Stimulated activated memory B cell treated with anti-CD40 and anti-IgM and Interleukin-4, amounts not matched to agents 10 μg/mL and 1 μg/mL and 100 μg/mL, for 72 hours (primary cell): ENCODE data around the gene SLC2A9.
A peak's percentile ranks its signal among the peaks of the same experiment; 100 is the strongest.

Source experiments
- ATAC-seq: fragments of 150-1000 bp; cut with Tn5 transposase; 2 replicates; pipeline ENCODE4 v1.10.0; 2021
- H3K27ac Mint-ChIP-seq: one replicate; pipeline ENCODE4 v1.8.0; 2022; ENCODE audit warnings: mild to moderate bottlenecking, mixed read lengths
- H3K27me3 Mint-ChIP-seq: one replicate; pipeline ENCODE4 v1.8.0; 2022; ENCODE audit warnings: mixed read lengths
- H3K36me3 Mint-ChIP-seq: one replicate; pipeline ENCODE4 v1.8.0; 2022; ENCODE audit warnings: mixed read lengths
- H3K4me1 Mint-ChIP-seq: one replicate; pipeline ENCODE4 v1.8.0; 2022; ENCODE audit warnings: mixed read lengths
- H3K4me3 Mint-ChIP-seq: one replicate; pipeline ENCODE4 v1.8.0; 2022; ENCODE audit warnings: mild to moderate bottlenecking, moderate library complexity, mixed read lengths
- H3K9me3 Mint-ChIP-seq: one replicate; pipeline ENCODE4 v1.8.0; 2022; ENCODE audit warnings: mixed read lengths

The SLC2A9 gene

DNA sequence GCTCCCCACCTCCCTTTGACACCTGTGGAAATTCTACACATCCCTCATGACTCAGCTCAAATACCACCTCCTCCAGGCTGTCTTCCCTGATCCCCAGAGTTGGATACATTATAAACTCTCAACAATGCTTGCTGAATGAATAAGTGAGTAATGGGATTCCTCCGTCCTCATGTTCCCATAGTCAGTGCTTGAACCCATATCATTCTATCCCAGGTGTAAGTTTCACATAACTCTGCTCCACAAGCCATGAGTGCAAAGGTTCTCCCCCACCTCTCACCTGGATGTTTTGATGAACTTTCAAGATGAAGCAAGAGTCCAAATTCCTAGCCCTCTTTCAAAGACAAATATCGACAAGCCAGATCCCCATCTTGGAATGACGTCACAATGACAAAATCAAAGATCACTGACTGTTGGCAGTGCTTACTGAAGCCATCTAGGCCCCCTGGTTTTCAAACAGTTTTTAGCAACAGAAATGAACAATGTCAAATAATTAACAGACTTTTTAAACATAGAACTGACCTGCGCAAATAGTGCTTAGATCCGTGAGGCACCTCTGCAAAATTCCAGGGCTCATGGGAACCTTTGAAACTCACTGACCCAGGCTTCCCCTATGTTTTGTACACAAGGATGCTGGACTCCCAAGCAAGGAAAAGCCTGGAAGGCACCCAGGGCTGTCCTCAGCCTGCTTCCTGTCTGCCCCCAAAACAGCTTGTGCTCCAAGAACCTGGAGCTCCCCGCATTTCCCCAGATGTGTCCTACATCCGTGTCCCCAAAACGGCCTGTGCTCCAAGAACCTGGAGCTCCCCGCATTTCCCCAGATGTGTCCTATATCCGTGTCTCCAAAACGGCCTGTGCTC lies 4.0 kb downstream of the SLC2A9 start:
- H3K27ac Mint-ChIP-seq = peak overlapping the region; percentile 83
- no peak for ATAC-seq
- H3K9me3 Mint-ChIP-seq = no peaks in the 10 kb centered on the region
- no peaks in the 10 kb centered on the region for H3K27me3 Mint-ChIP-seq
- H3K36me3 Mint-ChIP-seq = no peaks in the 10 kb centered on the region
- peaks cover 24% of the 10 kb centered on the region for H3K4me1 Mint-ChIP-seq
- H3K4me3 Mint-ChIP-seq = no peak overlapping the region

DNA sequence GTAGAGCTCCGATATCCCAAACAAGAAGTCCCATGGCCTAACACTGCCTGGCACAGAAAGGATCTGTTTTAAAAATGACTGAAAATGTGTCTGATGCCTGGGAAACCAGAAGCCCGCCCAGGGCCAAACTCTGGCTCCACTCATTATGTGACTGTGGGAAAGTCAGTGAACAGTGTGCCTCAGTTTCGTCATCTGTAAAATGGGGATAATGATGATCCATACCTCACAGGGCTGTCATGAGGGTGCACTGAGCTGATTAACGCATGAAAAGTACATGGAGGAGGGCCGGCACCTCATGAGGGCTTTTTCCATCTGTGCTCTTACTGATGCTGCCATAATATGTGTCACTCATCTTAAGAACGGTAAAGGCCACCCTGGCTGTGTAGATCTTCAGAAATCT lies 5.1 kb downstream of the SLC2A9 start:
- H3K27ac Mint-ChIP-seq = no peak overlapping the region
- no peaks in the 10 kb centered on the region for H3K9me3 Mint-ChIP-seq
- H3K27me3 Mint-ChIP-seq = no peaks in the 10 kb centered on the region
- no peaks in the 10 kb centered on the region for H3K36me3 Mint-ChIP-seq
- H3K4me3 Mint-ChIP-seq = no peak overlapping the region
- H3K4me1 Mint-ChIP-seq = peaks cover 22% of the 10 kb centered on the region
- ATAC-seq = no peak

DNA sequence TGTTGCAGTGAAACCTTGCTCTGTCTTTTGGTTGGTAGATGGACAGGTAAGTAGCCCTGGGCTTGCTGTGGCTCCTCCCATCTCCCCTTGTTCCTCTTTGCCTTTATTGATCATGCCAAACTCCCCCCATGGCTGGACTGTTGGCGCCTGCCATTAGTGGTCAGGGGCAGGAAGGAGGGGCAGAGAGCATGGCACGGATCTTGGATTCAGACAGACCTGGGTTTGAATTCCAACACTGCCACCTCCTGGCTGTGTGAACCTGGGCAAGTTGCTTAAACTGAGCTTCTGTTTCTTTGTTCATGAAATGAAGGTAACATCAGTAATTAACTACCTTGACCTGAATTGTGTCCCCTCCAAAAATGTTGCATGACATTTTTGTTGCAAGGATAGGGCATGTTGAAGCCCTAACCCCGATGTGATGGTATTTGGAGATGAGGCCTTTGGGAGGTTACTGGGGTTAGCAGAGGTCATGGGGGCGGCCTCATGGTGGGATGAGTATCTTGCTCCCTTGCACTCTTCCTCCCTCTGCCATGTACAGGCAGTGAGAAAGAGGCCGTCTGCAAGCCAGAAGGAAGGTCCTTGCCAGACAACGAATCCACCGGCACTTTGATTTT lies 6.0 kb downstream of the SLC2A9 start:
- Mint-ChIP-seq H3K27me3 (no peaks in the 10 kb centered on the region), H3K4me1 (peaks cover 22% of the 10 kb centered on the region), H3K9me3 (no peaks in the 10 kb centered on the region), H3K27ac (peak overlapping the region; percentile 25), H3K36me3 (no peaks in the 10 kb centered on the region), H3K4me3 (no peak overlapping the region)
- no peak for ATAC-seq

DNA sequence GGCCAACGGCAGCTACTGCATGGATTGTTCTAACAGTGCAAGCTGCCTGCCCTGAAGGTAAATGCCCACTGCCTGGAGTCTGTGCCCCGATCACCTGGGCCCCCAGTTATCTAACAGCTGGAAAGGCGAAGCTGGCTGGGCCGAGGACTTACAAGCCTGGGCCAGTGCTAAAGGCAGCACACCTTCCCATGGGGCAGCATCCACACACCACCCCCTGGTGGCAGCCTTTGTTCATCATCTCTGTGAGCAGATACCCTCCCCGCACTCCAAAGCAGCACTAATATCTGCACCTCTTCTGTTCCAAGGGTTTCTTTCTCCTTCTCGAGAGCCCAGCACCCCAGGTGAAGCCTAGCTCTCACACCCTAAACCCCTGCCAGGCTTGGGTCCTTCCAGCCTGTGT lies 7.6 kb downstream of the SLC2A9 start:
- Mint-ChIP-seq H3K36me3 (no peaks in the 10 kb centered on the region), H3K9me3 (no peaks in the 10 kb centered on the region), H3K4me3 (no peak overlapping the region), H3K4me1 (peaks cover 12% of the 10 kb centered on the region), H3K27me3 (no peaks in the 10 kb centered on the region), H3K27ac (no peak overlapping the region)
- peak; percentile 65 for ATAC-seq

DNA sequence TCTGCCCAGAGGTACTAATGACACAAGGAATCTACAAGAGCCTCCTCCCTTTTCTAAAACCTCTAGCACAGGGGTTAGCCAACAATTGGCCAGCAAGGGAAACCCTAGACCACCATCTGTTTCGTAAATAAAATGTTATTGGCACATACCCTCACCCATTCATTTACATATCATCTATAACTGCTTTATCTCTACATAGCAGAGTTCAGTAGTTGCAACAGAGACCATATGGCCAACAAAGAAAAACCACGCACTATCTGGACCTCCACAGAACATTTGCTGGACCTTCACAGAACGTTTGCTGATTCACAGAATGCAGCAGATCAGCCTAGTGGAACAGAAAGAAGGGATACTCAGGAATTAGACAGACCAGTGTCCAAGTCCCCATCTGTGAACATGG lies 9.4 kb downstream of the SLC2A9 start:
- Mint-ChIP-seq H3K4me1 (peaks cover 21% of the 10 kb centered on the region), H3K27ac (no peak overlapping the region), H3K36me3 (no peaks in the 10 kb centered on the region), H3K4me3 (no peak overlapping the region), H3K9me3 (no peaks in the 10 kb centered on the region), H3K27me3 (no peaks in the 10 kb centered on the region)
- no peak for ATAC-seq

DNA sequence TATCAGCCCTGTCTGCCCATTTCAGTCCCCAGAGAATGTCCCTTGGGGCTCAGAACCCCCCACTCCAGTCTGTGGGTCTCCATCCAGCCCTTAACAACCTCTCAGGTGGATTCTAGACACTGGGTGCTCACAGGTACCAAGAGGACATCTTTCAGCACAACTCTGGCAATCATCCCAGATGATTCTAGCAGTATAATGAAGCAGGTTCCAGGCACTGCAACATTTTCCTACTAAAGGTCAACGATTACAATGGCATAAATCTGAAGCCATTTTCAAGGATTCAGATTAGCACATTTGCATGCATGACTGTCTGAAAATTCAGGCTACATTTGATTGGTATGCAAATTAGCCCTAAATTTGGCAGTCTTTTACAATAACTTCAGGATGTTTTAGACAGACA lies 10.0 kb downstream of the SLC2A9 start:
- Mint-ChIP-seq H3K4me3 (no peak overlapping the region), H3K9me3 (no peaks in the 10 kb centered on the region), H3K36me3 (no peaks in the 10 kb centered on the region), H3K4me1 (peaks cover 27% of the 10 kb centered on the region), H3K27me3 (no peaks in the 10 kb centered on the region), H3K27ac (no peak overlapping the region)
- no peak for ATAC-seq

DNA sequence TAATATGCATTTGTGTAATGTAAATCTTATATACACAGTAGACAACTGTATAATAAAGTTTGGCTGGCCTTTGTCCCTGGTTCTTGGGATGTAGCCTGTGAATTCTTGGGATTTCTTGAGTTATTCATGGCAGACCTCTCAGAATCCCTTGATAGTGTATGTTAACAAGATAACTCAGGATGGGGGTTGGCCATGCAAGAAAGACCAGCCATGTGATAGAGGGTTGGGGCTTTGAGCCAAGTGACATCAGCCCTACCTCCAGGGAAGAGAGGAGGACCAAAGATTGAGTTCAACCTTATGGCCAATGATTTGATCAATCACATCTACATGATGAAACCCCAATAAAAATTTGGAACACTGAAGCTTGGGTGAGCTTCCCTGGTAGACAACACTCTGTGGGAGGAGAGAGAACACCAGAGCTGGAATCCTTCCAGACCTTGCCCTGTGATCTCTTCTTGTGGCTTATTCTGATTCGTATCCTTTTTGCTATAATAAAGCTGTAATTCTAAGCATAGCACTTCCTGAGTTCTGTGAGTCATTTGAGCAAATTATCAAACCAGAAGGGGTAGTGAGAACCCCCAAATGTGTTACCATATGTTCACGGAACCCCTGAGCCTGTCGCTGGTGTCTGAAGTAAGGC lies 11.3 kb downstream of the SLC2A9 start:
- no peak for ATAC-seq
- peaks cover under 1% of the 10 kb centered on the region for H3K9me3 Mint-ChIP-seq
- no peak overlapping the region for H3K27ac Mint-ChIP-seq
- no peak overlapping the region for H3K4me3 Mint-ChIP-seq
- peaks cover 28% of the 10 kb centered on the region for H3K4me1 Mint-ChIP-seq
- no peaks in the 10 kb centered on the region for H3K27me3 Mint-ChIP-seq
- no peaks in the 10 kb centered on the region for H3K36me3 Mint-ChIP-seq

DNA sequence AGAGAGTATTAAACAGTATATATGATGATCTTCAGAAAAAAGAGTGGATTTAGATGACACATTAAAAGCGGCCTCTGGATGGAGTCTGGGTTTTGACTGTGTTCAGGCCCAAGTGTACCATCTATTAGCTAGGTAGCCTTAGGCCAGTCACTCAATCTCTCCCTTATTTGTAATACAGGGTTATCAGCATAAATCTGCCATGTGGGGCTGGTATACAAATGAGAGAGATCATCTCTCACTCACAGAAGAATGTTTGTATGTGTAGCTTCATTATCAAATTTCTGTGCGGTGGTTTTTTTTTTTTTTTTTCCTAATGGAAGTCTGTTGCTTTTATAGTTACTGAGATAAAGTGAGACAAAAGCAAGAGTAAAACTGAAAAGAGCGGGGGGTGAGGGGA lies 12.7 kb downstream of the SLC2A9 start:
- H3K4me1 Mint-ChIP-seq = peaks cover 26% of the 10 kb centered on the region
- peaks cover 3% of the 10 kb centered on the region for H3K9me3 Mint-ChIP-seq
- H3K36me3 Mint-ChIP-seq = no peaks in the 10 kb centered on the region
- H3K4me3 Mint-ChIP-seq = no peak overlapping the region
- H3K27ac Mint-ChIP-seq = no peak overlapping the region
- no peaks in the 10 kb centered on the region for H3K27me3 Mint-ChIP-seq
- no peak for ATAC-seq

DNA sequence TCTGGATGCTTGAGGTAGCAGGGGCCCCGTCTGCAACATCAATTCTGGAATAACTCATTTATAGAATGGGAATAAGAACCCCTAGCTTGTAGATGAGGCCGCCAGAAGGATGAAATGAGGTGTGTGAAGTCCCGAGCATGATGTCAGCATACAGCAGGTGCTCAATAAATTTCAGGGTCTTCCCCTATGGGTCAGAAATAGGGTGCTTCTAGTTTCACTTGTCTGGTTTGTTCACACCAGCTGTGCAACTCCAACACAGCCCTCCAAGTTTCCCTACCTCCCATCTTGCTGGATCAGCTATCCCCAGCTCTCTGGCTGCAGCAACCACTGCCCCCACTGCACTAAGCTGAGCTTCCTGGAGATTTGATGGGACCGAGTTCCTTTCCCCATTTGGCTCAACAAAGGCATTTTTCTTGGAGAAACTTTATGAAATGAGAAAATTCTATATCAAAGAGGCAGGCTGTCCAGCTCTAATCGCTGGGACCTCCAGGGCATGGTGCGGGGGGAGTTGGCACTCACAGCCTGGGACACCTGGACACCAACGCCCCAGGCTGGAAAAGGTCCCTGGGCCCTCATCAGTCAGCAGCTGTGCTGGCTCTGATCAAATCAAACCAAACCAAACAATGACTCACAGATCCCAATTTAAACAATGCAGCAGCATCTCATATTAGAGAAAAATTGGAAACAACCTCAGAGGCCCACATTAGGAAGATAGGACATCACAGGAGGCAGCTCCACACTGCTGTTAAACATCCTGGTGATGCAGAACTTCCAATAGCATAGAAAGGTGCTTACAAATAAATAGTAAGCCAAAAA lies 13.3 kb downstream of the SLC2A9 start:
- ATAC-seq = peak; percentile 67
- Mint-ChIP-seq H3K4me1 (peaks cover 26% of the 10 kb centered on the region), H3K27ac (peak overlapping the region; percentile 60), H3K4me3 (no peak overlapping the region), H3K36me3 (no peaks in the 10 kb centered on the region), H3K27me3 (no peaks in the 10 kb centered on the region), H3K9me3 (peaks cover 3% of the 10 kb centered on the region)

DNA sequence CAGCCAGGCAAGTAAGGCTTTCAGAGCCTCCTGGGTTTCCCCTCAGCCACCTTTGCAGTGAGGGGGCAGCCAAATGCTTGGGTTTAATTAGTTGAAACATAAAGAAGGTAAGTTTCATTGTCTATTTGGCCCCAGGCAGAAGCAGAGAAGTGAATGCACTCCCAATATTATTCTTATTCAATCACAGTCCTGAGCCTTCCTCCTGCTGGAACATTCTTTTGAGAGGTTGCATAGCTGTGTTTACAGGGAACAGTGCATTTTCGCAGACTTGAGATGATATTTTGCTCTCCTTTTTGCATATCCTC lies 13.9 kb downstream of the SLC2A9 start:
- H3K36me3 Mint-ChIP-seq = no peaks in the 10 kb centered on the region
- ATAC-seq = peak; percentile 68
- peaks cover 26% of the 10 kb centered on the region for H3K4me1 Mint-ChIP-seq
- H3K4me3 Mint-ChIP-seq = no peak overlapping the region
- H3K27ac Mint-ChIP-seq = peak overlapping the region; percentile 60
- H3K9me3 Mint-ChIP-seq = peaks cover 3% of the 10 kb centered on the region
- H3K27me3 Mint-ChIP-seq = no peaks in the 10 kb centered on the region

DNA sequence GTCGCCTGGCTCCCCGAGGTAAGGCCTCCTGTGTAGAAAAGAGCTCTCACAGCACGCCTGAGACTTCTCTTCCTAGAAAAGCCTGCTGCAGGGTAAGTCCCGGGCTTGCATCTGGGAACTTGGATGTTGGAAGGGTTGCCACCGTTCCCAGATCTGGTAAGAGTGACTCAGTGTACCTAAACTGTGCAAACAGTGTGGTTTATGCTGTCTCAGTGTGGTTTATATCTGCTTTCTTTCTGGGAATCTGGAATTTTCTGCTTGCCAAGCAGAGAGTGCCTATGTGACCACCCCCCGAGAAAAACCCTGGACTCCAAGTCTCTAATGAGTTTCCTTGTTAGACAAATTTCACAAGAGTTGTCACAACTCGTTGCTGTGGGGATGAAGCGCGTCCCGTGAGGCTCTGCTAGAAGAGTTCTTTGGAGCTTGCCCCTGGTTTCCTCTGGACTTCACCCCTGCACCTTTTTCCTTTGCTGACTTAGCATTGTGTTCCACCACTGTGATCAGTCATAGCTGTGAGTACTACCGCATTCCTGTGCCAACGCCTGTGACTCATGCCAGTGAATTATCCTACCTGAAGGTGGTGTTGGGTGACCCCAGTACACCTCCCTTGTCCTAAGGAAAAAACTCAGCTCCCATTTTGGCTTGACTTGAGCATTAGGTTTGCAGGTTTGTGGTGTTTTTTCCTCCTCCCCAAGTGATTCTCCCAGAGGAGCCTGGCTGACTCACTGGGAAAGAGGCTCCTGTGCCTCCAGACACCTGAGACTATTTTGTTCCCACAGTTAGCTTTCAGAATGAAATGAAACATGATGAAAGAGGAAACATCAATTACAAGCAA lies 14.5 kb downstream of the SLC2A9 start:
- no peak for ATAC-seq
- H3K27ac Mint-ChIP-seq = peak overlapping the region; percentile 60
- H3K36me3 Mint-ChIP-seq = no peaks in the 10 kb centered on the region
- H3K9me3 Mint-ChIP-seq = peaks cover 3% of the 10 kb centered on the region
- H3K4me3 Mint-ChIP-seq = no peak overlapping the region
- H3K27me3 Mint-ChIP-seq = no peaks in the 10 kb centered on the region
- peaks cover 26% of the 10 kb centered on the region for H3K4me1 Mint-ChIP-seq

DNA sequence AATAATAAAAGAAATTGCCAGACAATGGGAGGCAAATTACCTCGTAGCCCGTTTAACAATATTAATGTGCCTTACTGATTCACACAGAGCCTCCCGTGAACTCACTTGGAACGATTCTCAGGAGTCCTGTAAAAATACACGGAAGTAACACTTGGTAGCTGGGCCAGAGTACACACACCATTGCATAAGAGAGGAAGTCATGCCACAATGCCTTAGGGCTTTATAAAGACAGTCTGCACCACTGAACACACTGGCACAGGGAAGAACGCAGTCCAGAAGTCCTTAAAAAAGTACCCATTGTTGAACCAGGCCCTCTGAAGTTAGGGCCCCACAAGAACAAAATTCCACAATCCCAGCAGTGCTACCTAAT lies 15.1 kb downstream of the SLC2A9 start:
- Mint-ChIP-seq H3K27ac (peak overlapping the region; percentile 35), H3K9me3 (peaks cover 3% of the 10 kb centered on the region), H3K4me3 (no peak overlapping the region), H3K27me3 (no peaks in the 10 kb centered on the region), H3K36me3 (no peaks in the 10 kb centered on the region), H3K4me1 (peaks cover 26% of the 10 kb centered on the region)
- peak; percentile 59 for ATAC-seq

DNA sequence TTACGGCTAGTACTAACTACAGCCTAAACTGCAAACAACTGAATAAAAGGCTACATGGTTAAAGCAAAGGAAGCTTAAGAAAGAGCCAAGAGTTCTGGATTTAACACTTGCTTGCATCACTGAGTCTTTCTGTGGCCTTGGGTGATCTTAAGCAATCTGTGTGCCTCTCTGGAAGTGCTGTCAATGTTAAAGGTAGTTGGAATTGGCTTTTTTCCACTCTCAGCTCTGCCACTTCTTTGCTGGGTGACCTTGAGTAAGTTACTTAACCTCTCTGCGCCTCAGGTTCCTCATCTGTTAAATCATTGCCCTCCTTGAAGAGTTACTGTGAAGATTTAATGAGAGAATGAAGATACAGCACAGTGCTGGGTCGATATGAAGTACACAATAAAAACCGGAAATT lies 15.7 kb downstream of the SLC2A9 start:
- H3K36me3 Mint-ChIP-seq = no peaks in the 10 kb centered on the region
- H3K27me3 Mint-ChIP-seq = no peaks in the 10 kb centered on the region
- ATAC-seq = no peak
- H3K4me3 Mint-ChIP-seq = no peak overlapping the region
- H3K27ac Mint-ChIP-seq = peak overlapping the region; percentile 35
- peaks cover 3% of the 10 kb centered on the region for H3K9me3 Mint-ChIP-seq
- H3K4me1 Mint-ChIP-seq = peaks cover 29% of the 10 kb centered on the region

DNA sequence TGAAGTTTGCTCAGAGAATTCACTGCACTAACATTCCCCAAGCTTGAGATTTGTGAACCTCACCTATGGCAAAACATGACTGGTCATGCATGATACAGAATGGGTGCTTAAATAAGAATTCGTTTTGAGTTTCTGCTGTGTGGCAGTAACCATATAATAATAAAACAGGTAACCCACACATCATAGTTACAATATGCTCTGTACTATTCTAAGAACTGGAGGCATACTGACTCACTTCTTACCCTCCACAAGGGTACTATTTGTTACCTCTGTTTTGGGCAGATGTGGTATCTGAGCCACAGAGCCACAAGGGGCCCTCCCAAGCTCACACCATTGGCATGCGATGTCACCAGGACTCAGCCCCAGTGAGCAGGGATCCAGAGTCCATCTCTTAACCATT lies 17.6 kb downstream of the SLC2A9 start:
- Mint-ChIP-seq H3K36me3 (no peaks in the 10 kb centered on the region), H3K27me3 (no peaks in the 10 kb centered on the region), H3K27ac (peak overlapping the region; percentile 16), H3K4me1 (peaks cover 44% of the 10 kb centered on the region), H3K4me3 (no peak overlapping the region), H3K9me3 (peaks cover 3% of the 10 kb centered on the region)
- peak; percentile 60 for ATAC-seq

DNA sequence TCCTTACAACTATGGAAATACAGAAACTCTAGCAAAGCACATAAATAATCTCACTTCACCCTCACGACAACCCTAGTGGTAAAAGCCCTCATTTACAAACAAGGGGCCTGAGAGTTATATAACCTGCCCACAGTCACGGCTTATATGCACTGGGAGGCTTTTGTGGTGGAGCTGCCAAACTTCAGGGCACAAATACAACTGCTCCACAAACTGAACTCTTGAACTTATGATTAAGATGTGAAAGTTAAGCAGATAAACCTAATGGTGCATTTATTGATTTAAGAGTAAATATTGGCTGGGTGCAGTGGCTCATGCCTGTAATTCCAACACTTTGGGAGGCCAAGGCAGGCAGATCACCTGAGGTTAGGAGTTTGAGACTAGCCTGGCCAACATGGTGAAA lies 19.0 kb downstream of the SLC2A9 start:
- no peak overlapping the region for H3K27ac Mint-ChIP-seq
- no peaks in the 10 kb centered on the region for H3K27me3 Mint-ChIP-seq

More for the DNA sequence above, 19.0 kb downstream of the SLC2A9 start:
- H3K9me3 Mint-ChIP-seq = peaks cover 3% of the 10 kb centered on the region
- ATAC-seq = no peak
- no peak overlapping the region for H3K4me3 Mint-ChIP-seq
- H3K4me1 Mint-ChIP-seq = peaks cover 32% of the 10 kb centered on the region
- H3K36me3 Mint-ChIP-seq = no peaks in the 10 kb centered on the region
